H7 (cell line): Measurements from ENCODE around the gene KIRREL3. TPM values are rescaled to one million over a fixed set of nuclear protein-coding genes. Genes with fewer than 3 reads are reported as not detected.

Source experiments
- DNase-seq: peaks from one replicate; pipeline ENCODE4 v3.0.0; 2012
- H3K27me3 ChIP-seq: 2 replicates; pipeline ENCODE4 v1.6.0; 2011; ENCODE audit warnings: mild to moderate bottlenecking, low read length; ENCODE audit not compliant: control insufficient read depth, insufficient read depth
- H3K36me3 ChIP-seq: replicated peaks from 2 replicates; pipeline ENCODE4 v1.5.1; 2011; ENCODE audit warnings: low read length; ENCODE audit not compliant: control insufficient read depth, insufficient read depth
- H3K4me3 ChIP-seq: 2 replicates; pipeline ENCODE4 v1.5.1; 2011; ENCODE audit warnings: low read depth, mild to moderate bottlenecking, control low read depth, low read length, moderate library complexity; ENCODE audit not compliant: insufficient read depth
- total RNA-seq: library from RNA; depleted of rRNA; stranded (reverse); fragments of >200 nt; shearing (Covaris generic); gene quantifications from 2 replicates; pipeline ENCODE4 v1.2.3, GENCODE V29; 2014

KIRREL3 gene
- total RNA-seq, 1 experiment from 2014 or later: 0.10 TPM

DNA sequence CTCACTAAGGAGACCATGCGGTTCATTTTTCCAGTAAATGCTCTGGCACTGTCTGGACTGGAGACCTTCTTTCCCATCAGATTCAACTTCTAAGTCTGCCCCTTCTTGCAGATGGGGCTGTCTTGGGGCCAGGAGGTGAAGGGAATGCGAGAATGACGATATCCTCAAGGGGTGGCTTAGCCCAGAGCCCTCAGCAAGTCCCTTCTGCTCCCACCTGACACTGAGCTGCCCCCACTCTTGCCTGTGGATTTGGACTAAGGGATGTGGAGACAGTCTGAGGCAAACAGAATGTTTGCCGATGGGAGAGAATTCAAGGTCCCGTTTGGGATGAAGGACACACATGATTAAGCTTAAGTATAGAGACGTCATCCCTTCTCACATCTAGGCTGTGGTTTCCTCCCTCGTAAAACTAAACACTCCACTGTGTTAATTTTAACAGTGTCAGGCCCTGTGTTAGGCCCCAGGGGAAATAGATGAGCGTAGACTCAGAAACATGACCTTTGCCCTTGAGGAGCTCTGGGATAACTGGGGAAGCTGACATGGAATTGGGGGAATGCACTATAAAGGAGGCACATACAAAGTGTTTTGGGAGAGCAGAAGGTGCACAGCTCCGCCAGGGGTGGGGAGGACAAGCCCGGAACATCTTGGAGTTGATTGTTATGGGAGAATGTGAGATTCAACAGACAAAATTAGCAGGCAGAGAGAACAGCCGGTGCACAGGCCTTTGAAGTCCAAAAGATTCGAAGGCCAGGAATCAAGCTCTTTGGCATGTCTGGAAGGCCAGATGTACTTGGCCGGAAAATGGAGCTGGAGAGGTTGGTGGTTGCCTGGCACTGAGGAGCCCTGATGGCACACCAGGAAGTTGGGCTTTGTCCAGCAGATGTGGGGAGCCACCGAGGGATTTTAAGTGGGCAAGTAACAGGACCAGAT, 573.5 kb downstream of the KIRREL3 start:
- Histone ChIP-seq H3K27me3 (no peaks in the 10 kb centered on the region), H3K4me3 (no peak overlapping the region), H3K36me3 (no peaks in the 10 kb centered on the region)
- DNase-seq: no peak

DNA sequence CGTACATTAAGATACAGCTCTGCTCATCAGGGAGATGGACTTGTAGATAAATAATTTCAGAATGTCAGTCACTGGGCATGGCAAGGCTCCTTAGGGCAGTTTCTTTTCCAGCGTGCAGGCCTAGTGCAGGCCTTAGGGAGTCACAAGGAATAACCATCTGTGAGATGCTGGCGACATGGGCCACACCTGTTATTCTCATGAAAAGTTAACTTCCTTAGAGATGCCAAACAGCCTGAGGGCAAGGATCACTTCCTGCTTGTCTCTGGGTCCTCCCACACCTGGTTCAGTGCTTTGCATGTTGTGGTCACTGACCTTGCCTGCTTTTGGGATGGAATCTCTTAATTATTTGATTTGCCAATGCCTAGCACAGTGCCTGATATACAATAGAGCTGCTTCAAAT, 574.5 kb downstream of the KIRREL3 start:
- Histone ChIP-seq H3K27me3 (no peaks in the 10 kb centered on the region), H3K36me3 (no peaks in the 10 kb centered on the region), H3K4me3 (no peak overlapping the region)
- DNase-seq: no peak

DNA sequence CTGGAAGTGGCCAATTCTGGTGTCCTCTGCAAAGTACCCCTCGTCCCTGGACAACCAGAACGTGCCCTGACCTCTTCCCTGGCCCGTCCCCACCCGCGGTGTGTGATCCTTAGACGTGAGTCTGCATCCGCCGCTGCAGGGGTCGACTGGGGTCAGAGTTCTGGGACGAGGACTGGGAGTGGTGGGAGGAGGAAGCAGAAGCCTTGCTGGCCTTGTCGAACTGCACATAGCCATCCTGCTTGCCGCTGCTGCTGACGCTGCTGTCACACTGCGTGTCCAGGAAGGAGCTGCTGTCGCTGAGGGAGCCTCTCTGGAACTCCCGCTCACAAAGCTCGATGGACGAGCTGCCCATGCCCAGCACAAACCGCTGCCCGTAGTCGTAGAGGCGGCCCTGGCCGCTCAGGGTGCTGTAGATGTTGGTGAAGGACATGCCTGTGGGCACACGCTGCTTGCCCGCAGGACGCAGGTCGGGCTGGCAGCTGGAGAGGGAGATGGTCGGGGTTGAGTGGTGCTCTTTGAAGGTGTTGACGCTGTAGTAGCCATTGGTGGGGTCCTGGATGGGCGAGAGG, 576.0 kb downstream of the KIRREL3 start:
- DNase-seq: no peak
- H3K27me3 ChIP-seq: no peaks in the 10 kb centered on the region
- H3K4me3 ChIP-seq: no peak overlapping the region
- H3K36me3 ChIP-seq: no peaks in the 10 kb centered on the region

DNA sequence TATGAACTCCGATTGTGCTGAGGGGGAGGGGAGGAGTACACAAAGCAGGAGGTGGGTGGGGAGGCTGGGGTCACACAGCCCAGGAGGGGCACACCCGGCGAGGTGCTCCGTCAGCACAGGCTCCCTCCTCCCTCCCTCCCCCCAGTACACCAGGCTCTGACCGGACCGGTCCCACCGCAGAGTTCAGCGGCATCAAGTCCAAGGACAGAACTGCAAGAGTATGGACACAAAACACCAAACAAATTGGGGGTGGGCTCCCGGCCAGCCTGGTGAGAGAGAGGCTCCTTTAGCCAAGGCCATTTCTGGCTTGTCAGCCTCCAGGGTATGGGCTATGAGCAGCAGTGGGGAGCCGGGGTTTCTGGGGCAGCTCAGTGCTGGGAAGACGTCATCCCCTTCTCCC, 576.8 kb downstream of the KIRREL3 start:
- H3K4me3 ChIP-seq: no peak overlapping the region
- no peaks in the 10 kb centered on the region for H3K36me3 ChIP-seq
- no peak for DNase-seq
- H3K27me3 ChIP-seq: no peaks in the 10 kb centered on the region

DNA sequence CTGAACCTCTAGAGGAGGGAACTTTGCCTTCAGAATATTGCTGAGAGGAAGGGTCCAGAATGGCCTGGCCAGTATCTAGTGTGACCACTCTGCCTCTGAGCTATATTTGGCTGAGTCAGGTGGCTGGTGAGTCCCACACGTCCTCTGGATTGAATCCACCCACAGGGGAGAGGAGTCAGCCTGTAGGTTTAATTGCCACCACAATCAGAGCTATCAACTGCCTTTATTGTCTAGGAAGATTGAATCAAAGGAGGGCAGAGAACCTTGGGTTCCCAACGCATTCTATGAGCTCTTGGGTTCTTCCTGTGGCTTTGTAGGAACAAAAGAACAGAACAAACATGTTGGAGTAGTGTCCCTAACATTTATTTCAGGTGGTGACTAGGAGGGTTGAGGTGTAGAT, 577.4 kb downstream of the KIRREL3 start:
- Histone ChIP-seq H3K36me3 (no peaks in the 10 kb centered on the region), H3K27me3 (no peaks in the 10 kb centered on the region), H3K4me3 (no peak overlapping the region)
- DNase-seq: no peak

DNA sequence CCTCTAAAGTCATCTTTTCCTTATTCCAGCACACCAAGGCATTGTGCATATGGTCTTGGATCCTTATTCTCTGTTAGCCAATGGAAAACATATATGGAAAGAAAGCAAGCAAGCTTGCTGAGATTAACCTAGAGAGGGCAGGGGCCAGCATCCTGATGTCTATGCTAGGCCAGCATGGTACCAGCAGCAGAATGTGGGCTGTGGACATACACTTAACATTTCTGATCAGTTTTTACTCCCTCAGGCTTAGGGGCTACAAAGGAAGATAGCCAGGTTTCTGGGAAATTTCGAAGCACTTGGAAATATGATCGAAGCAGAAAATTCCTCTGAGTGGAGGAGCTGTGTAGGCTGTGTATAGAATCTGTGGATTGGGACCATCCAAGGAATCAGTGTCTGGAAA, 578.1 kb downstream of the KIRREL3 start:
- no peak for DNase-seq
- H3K4me3 ChIP-seq: no peak overlapping the region
- no peaks in the 10 kb centered on the region for H3K36me3 ChIP-seq
- no peaks in the 10 kb centered on the region for H3K27me3 ChIP-seq

DNA sequence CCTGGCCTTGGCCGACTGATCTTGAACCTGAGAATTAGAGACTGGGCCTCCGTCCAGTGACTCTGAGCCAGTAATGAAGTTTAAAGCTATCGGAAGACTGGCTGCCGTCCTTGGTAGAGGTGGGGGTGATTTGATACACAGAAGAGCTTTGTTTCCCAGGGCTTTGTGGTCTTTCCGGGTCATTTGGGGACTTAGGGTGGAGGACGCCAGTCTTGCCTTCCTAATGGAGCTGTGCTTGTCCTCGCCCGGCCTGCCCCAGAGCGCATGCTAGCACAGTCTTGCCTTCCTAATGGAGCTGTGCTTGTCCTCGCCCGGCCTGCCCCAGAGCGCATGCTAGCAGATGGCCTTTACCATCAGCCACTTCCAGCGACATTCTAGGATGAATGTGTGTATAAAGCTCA, 579.3 kb downstream of the KIRREL3 start:
- no peak for DNase-seq
- Histone ChIP-seq H3K36me3 (no peaks in the 10 kb centered on the region), H3K27me3 (no peaks in the 10 kb centered on the region), H3K4me3 (no peak overlapping the region)

DNA sequence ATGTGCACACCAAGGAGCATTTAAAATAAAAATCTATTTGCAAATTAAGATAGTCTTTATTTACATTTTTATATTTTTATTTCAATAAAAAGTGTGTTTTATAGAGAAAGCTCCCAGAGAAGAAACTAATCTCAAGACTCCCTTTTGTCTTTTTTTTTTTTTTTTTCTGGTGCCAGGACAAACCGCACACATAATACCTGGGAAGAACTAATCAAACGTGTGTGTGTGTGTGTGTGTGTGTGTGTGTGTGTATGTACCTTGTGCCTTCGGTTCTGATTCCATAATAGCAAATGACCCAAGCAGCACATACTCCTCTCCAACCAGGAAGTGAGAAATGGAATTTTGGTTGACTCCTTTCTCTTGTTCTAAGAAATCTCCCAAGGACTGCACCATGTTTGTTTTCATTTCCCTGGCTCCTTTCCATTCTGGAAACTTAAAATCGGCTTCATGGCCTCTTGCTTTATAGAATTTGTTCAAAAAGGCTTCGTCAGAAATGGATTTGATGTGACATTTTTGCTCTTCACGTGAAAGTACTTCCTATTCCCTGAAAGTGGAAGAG, 579.8 kb downstream of the KIRREL3 start:
- Histone ChIP-seq H3K4me3 (no peak overlapping the region), H3K27me3 (no peaks in the 10 kb centered on the region), H3K36me3 (no peaks in the 10 kb centered on the region)
- DNase-seq: no peak

DNA sequence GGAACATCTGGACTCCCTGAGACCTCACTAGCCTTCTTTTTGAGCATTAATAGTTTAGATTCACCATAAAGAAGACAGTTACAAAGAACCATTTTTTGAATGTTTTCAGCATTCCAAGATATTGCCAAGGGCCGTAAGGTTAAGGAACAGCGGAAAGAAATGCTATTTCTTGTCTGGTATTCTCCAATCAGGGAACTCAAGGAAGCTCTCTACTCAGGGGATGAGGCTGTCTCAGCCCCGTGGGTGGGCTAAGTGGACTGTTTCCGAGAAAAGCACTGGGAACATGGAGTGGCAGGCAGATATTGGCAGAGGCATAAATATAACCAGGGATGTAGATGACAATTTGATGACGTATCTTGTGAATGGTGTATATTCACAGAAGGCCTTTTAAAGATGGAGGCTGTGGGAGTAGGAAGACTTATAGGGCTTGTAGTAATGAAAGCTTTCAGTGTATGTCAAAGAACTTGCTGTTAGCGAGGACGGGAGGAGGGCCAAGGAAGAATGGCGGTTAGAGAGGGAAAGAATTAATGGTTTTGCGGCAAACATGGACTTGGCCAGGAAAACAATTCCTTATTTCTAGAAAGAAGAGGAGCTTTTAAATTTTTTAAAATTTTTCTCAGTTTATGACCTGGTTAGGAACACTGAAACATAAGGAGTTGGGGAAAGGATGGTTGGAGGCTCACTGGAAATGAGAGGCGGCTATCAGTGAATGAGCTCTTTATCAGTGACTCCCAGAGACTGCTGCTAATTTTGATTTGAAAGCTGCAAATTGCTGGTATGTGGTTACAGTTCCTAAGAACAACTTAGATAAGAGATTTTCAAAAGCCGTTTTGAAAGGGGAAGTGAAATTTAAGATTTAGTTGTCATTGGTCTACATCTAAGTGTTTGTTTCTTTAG, 580.5 kb downstream of the KIRREL3 start:
- Histone ChIP-seq H3K27me3 (no peaks in the 10 kb centered on the region), H3K36me3 (no peaks in the 10 kb centered on the region), H3K4me3 (no peak overlapping the region)
- DNase-seq: no peak

DNA sequence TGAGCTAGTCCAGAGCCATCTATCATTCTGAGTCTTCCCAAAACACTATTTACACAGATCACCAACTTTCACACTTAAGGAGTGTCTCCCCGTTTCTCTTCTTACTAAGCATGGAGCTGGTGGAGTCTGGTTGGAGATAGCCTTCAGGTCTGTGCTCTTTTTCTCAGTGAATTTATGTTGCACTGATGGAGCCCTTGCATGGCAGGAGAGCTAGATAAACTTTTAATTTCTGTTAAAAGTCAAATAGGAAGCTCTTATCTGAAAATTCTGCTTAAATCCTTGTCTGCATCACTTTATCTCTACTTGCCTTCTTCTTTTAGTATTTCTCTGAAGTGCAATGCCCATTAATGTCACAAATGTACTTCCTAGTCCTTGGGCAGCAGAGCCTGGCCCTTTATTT, 581.7 kb downstream of the KIRREL3 start:
- H3K27me3 ChIP-seq: no peaks in the 10 kb centered on the region

DNA sequence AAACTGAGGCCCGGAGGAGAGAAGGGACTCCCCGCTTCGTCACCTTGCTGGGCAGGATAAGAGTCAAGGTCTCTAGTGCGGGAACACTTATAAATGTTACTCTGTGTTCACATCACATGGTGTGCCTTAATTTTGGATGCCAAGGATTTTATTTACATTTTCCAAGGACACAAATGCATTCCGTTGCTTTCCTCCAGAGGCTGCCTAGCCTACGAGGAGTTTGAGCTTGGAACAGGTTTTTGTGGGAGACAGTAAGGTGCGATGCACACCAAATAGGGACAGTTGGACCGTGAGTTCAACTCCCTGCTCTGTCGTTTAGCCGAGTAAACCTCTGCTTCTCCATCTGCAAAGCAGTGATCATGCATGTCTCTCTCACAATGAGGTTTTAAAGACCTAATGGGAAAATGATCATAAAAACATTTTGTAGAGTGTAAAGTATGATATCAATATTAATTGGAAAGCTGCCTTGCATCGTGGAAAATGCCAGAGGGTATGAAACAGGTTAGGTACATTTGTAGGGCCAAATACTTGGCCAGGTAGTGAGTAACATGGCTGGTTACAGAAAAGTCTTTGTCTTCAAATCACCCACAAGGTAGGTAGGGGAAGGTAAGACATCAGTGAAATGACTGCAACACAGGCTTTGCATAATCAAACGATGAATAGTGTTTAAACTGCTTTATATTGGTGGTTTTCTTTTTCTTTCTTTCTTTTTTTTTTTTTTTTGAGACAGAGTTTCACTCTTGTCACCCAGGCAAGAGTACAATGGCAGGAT, 583.3 kb downstream of the KIRREL3 start:
- Histone ChIP-seq H3K36me3 (no peaks in the 10 kb centered on the region; the same call in 1 of the 2 replicates), H3K27me3 (no peaks in the 10 kb centered on the region), H3K4me3 (no peak overlapping the region)
- DNase-seq: no peak

More for the DNA sequence above, 581.7 kb downstream of the KIRREL3 start:
- no peak for DNase-seq
- Histone ChIP-seq H3K36me3 (no peaks in the 10 kb centered on the region), H3K4me3 (no peak overlapping the region)

DNA sequence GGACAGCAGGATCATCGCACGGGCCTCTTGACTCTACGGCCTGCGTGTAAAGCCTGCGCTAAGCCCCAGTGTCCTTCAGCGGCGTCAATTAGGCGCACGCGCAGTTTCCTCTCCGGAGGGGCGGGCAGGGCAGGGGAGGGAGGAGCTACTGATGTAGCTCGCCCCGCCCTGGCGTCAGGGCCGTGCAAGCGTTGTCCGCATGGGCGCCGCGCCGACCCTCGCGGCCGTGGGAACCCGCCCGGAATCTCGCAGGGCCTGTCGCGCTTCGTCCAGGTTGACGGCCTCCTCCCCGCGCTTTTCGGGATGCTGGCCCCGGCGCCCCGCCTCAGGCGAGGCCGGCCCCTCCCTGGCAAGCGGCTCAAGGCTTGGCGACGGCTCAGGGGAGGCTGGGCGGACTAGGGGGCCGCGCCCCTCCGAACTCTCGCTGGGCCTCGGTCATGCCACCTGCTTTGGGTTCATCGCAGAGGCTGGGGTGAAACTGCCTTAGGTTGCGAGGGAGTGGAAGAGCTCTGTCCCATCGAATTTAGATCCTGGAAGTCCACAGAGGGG, 584.0 kb downstream of the KIRREL3 start:
- Histone ChIP-seq H3K27me3 (no peaks in the 10 kb centered on the region), H3K36me3 (no peaks in the 10 kb centered on the region; the same call in 1 of the 2 replicates), H3K4me3 (peak overlapping the region; percentile 42)
- DNase-seq: peak; percentile 94

DNA sequence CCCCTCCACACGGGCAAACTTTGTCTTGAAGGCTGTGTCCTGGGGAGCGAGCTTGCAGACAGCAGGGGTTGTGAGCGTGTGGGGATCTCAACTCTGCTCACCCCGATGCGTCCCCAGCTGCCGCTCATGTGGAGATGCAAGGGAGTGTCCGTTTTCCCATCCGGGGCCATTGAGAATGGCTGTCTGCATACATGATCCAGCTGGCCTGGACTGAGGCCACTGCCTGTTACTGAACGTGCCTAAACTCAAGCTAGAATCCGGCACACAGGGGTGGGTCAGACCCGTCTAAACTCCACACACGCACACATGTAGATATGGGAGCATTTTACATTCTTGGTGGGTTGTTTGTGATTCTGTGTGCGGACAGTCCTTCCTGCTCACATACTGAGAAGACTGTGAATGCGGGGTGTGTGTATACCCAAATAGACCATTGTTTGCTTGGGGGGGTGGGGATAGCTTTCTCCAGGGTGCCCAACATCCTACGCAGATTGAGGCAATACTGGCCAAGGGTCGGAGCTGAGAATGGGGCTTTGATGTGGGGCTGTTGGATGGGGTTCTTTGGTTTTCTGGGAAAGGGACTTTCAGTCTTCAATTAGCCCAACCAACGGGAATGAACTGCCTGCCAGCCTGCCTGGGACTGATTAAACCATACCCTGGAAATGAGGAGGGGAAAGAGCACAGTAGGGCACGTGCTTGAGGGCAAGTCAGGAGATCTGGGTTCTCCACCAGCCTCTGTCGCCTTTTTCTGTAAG, 584.7 kb downstream of the KIRREL3 start:
- peak; percentile 53 for DNase-seq
- Histone ChIP-seq H3K27me3 (no peaks in the 10 kb centered on the region), H3K4me3 (no peak overlapping the region), H3K36me3 (no peaks in the 10 kb centered on the region; the same call in 1 of the 2 replicates)
